ENCODE measurements around the gene ENPP6. TPM values are rescaled to one million over a fixed set of nuclear protein-coding genes. Genes with fewer than 3 reads are reported as not detected.
A peak's percentile ranks its signal among the peaks of the same experiment; 100 is the strongest.

The ENPP6 gene
- not detected in 2 replicates for total RNA-seq (2014; rRNA removed; shearing (Covaris generic))
- polyA plus RNA-seq (2014; cell fraction: nucleus; rRNA removed) = not detected in 2 replicates

- DNase-seq (ENCODE audit: extremely low read depth, low read depth) = no peak
Observed at GRCh38 chr4:184217634-184218033, at the start of gene ENPP6. Gene ENPP6 (minus strand): TSS chr4:184217873. CDS start chr4:184217819, 54 bp downstream.

- no peak for DNase-seq (ENCODE audit: extremely low read depth, low read depth)
Observed at GRCh38 chr4:184267206-184267608, 49.5 kb upstream of the ENPP6 start.

- peak; percentile 73 for DNase-seq (ENCODE audit: extremely low read depth, low read depth)
Observed at GRCh38 chr4:184265546-184266351, 48.1 kb upstream of the ENPP6 start.

- DNase-seq (ENCODE audit: extremely low read depth, low read depth) = peak; percentile 90
Observed at GRCh38 chr4:184263910-184264732, 46.4 kb upstream of the ENPP6 start.

- DNase-seq (ENCODE audit: extremely low read depth, low read depth) = no peak
Observed at GRCh38 chr4:184263461-184263860, 45.8 kb upstream of the ENPP6 start.

- DNase-seq (ENCODE audit: extremely low read depth, low read depth) = no peak
Observed at GRCh38 chr4:184262901-184263300, 45.2 kb upstream of the ENPP6 start.

GRCh38 chr4:184261246-184261645 lies 43.6 kb upstream of the ENPP6 start:
- DNase-seq (ENCODE audit: extremely low read depth, low read depth) = no peak

GRCh38 chr4:184259866-184260265 lies 42.2 kb upstream of the ENPP6 start:
- DNase-seq (ENCODE audit: extremely low read depth, low read depth) = no peak

- DNase-seq (ENCODE audit: extremely low read depth, low read depth) = no peak
Observed at GRCh38 chr4:184259081-184259480, 41.4 kb upstream of the ENPP6 start.

- no peak for DNase-seq (ENCODE audit: extremely low read depth, low read depth)
Observed at GRCh38 chr4:184255871-184256642, 38.4 kb upstream of the ENPP6 start.

GRCh38 chr4:184255361-184255760 lies 37.7 kb upstream of the ENPP6 start:
- no peak for DNase-seq (ENCODE audit: extremely low read depth, low read depth)

GRCh38 chr4:184253072-184253420 lies 35.4 kb upstream of the ENPP6 start:
- DNase-seq (ENCODE audit: extremely low read depth, low read depth) = no peak

- DNase-seq (ENCODE audit: extremely low read depth, low read depth) = no peak
Observed at GRCh38 chr4:184252136-184253071, 34.7 kb upstream of the ENPP6 start.

- DNase-seq (ENCODE audit: extremely low read depth, low read depth) = no peak
Observed at GRCh38 chr4:184251670-184251980, 34.0 kb upstream of the ENPP6 start.

- peak; percentile 49 for DNase-seq (ENCODE audit: extremely low read depth, low read depth)
Observed at GRCh38 chr4:184250795-184251669, 33.4 kb upstream of the ENPP6 start.

- DNase-seq (ENCODE audit: extremely low read depth, low read depth) = no peak
Observed at GRCh38 chr4:184248216-184248615, 30.5 kb upstream of the ENPP6 start.

GRCh38 chr4:184247421-184247820 lies 29.7 kb upstream of the ENPP6 start:
- no peak for DNase-seq (ENCODE audit: extremely low read depth, low read depth)

GRCh38 chr4:184246426-184246825 lies 28.8 kb upstream of the ENPP6 start:
- no peak for DNase-seq (ENCODE audit: extremely low read depth, low read depth)
